ENCODE results near the gene ZDHHC3. TPM values are rescaled to one million over a fixed set of nuclear protein-coding genes. Genes with fewer than 3 reads are reported as not detected.

The ZDHHC3 gene
- total and polyA plus RNA-seq, 2 donors (not counting 1 experiment from before 2014, with no cell fraction given), result 37.2 to 52.6 TPM

DNA sequence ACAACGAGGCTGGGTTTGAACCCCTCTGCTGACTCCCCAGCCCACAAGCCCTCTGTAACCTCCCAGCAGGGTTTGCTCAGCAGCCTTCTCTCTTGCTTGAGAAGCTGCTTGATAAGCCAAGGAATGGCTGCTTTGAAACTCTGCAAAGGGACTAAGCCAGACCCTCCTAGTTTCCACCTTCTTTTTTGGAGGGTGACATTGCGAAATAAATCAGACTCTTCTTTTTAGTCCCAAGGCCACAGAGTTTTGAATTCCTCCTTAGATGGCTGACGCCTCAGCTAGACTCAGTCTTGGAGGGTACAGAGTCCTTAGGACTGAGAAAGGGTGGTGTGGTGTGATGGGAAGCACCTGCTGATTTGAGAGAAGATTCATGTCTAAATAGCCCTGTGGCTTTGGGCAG lies 100.4 kb downstream of the ZDHHC3 start:
- POLR2A ChIA-PET, result no interaction called here
- WGBS (ENCODE audit: insufficient coverage), result 93% methylated on average over 2 of the region's 3 CpGs
- CTCF ChIA-PET, result interaction anchor here (0.6 kb wide), 1 partner anchor 9 kb away, joined by 3 read pairs; no protein-coding TSS in a partner anchor
- Mint-ChIP-seq H3K9me3 (ENCODE audit: insufficient read depth) (no peaks in the 10 kb centered on the region), H3K27ac (no peak overlapping the region), H3K4me3 (no peak overlapping the region), H3K27me3 (no peaks in the 10 kb centered on the region), H3K4me1 (no peaks in the 10 kb centered on the region)
- ATAC-seq (ENCODE audit: low read depth) (no peak), DNase-seq (no peak)
- Histone ChIP-seq H3K36me3 (replicated peaks in 1 of 2; ENCODE audit: control extremely low read depth in 1 of 2, control insufficient read depth in 1 of 2, extremely low read depth in 1 of 2, insufficient read depth in 2 of 2, low read length in 1 of 2) (no peaks in the 10 kb centered on the region), H3K27me3 (replicated peaks in 1 of 4; ENCODE audit: control extremely low read depth in 1 of 4, control insufficient read depth in 3 of 4, insufficient read depth in 4 of 4, low read length in 3 of 4) (no peaks in the 10 kb centered on the region), H2AFZ (ENCODE audit: insufficient read depth, low read depth, low read length, poor library complexity, severe bottlenecking) (no peak overlapping the region), H3K27ac (ENCODE audit: low read length in 2 of 2) (no peak overlapping the region), H3K9ac (ENCODE audit: low read length) (no peak overlapping the region), H3K9me3 (ENCODE audit: control extremely low read depth in 1 of 3, control insufficient read depth in 2 of 3, insufficient read depth in 1 of 3, low read length in 2 of 3) (no peaks in the 10 kb centered on the region), H3K4me2 (replicated peaks; ENCODE audit: low read depth, low read length, poor library complexity, severe bottlenecking) (no peak overlapping the region), H4K20me1 (ENCODE audit: control insufficient read depth, insufficient read depth, low read length, poor library complexity, severe bottlenecking) (no peaks in the 10 kb centered on the region), H3K79me2 (ENCODE audit: control insufficient read depth, insufficient read depth, low read length) (no peaks in the 10 kb centered on the region), H3K4me3 (ENCODE audit: control extremely low read depth in 1 of 5, extremely low read depth in 1 of 5, insufficient read depth in 1 of 5, low read depth in 2 of 5, low read length in 4 of 5) (no peak overlapping the region), H3K4me1 (ENCODE audit: control insufficient read depth in 2 of 2, insufficient read depth in 2 of 2, low read length in 2 of 2) (no peaks in the 10 kb centered on the region)
- TF ChIP-seq, protein P1, sequence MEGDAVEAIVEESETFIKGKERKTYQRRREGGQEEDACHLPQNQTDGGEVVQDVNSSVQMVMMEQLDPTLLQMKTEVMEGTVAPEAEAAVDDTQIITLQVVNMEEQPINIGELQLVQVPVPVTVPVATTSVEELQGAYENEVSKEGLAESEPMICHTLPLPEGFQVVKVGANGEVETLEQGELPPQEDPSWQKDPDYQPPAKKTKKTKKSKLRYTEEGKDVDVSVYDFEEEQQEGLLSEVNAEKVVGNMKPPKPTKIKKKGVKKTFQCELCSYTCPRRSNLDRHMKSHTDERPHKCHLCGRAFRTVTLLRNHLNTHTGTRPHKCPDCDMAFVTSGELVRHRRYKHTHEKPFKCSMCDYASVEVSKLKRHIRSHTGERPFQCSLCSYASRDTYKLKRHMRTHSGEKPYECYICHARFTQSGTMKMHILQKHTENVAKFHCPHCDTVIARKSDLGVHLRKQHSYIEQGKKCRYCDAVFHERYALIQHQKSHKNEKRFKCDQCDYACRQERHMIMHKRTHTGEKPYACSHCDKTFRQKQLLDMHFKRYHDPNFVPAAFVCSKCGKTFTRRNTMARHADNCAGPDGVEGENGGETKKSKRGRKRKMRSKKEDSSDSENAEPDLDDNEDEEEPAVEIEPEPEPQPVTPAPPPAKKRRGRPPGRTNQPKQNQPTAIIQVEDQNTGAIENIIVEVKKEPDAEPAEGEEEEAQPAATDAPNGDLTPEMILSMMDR (IDR thresholded peaks at IDR 0.05), result no peak
- no peak for TF ChIP-seq EZH2 (IDR thresholded peaks at IDR 0.05; ENCODE audit: borderline replicate concordance, insufficient read depth, low read depth, low read length, poor library complexity, severe bottlenecking)
- intact Hi-C loops (cut with micrococcal nuclease), result no loop called here

Other genes with a start within 250 kb of the ZDHHC3 start
- 6.1 and 7.2 TPM in 2 replicates for gene ZNF501, start 246.5 kb downstream of the ZDHHC3 start, total RNA-seq
- gene ZNF501, start 246.5 kb downstream of the ZDHHC3 start, polyA plus RNA-seq, result 0.79 and 1.1 TPM in 2 replicates
- gene KIAA1143, start 214.6 kb downstream of the ZDHHC3 start, total RNA-seq, result 29.4 and 32.4 TPM in 2 replicates
- 5.3 and 7.1 TPM in 2 replicates for gene KIAA1143, start 214.6 kb downstream of the ZDHHC3 start, polyA plus RNA-seq
- 1.4 and 2.2 TPM in 2 replicates for gene KIF15, start 214.4 kb downstream of the ZDHHC3 start, total RNA-seq
- 0.28 and 0.36 TPM in 2 replicates for gene KIF15, start 214.4 kb downstream of the ZDHHC3 start, polyA plus RNA-seq
- 22.6 and 22.7 TPM in 2 replicates for gene TMEM42, start 114.3 kb downstream of the ZDHHC3 start, total RNA-seq
- gene TMEM42, start 114.3 kb downstream of the ZDHHC3 start, polyA plus RNA-seq, result 28.7 and 32.4 TPM in 2 replicates
- gene TGM4, start 101.6 kb downstream of the ZDHHC3 start, total RNA-seq, result not detected in 2 replicates
- gene TGM4, start 101.6 kb downstream of the ZDHHC3 start, polyA plus RNA-seq, result not detected in 2 replicates
- 32.9 and 40.0 TPM in 2 replicates for gene EXOSC7, start 70 bp upstream of the ZDHHC3 start, total RNA-seq
- 25.5 and 33.7 TPM in 2 replicates for gene EXOSC7, start 70 bp upstream of the ZDHHC3 start, polyA plus RNA-seq
- gene CLEC3B, start 50.1 kb upstream of the ZDHHC3 start, total RNA-seq, result 0.34 TPM in 1 of 2 replicates, not detected in the other
- gene CLEC3B, start 50.1 kb upstream of the ZDHHC3 start, polyA plus RNA-seq, result 0.33 and 0.82 TPM in 2 replicates
- gene CDCP1, start 170.2 kb upstream of the ZDHHC3 start, total RNA-seq, result not detected in 2 replicates
- gene CDCP1, start 170.2 kb upstream of the ZDHHC3 start, polyA plus RNA-seq, result not detected in 2 replicates